Measurements from ENCODE around the gene CCSAP. TPM values are rescaled to one million over a fixed set of nuclear protein-coding genes. Genes with fewer than 3 reads are reported as not detected.

CCSAP gene
- total and polyA plus RNA-seq, 12 donors: 1.7 to 5.4 (median 4.0) TPM

DNA sequence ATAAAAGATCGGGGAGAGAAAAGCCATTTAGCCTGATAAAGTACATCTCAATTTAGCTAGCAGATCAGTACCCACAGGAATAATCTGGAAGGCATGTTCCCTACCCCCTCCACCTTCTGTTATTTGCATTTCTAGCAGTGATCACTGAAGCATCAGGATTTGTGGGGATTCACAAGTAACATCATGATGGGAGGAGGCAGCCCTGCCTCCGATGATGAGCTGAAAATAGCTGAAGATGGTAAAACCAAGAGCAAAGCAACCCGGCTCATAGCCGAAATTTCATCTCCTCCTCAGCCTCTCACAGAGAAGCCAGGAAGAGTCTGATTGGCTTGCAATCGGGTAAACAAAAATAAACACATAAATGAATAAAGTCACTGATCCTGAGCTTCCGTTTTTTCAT, 2.4 kb downstream of the CCSAP start:
- Histone ChIP-seq H3K36me3 (replicated peaks in 1 of 2) (no peaks in the 10 kb centered on the region), H3K9me3 (replicated peaks in 1 of 3) (no peaks in the 10 kb centered on the region), H3K27me3 (no peaks in the 10 kb centered on the region), H3K4me3 (no peak overlapping the region), H3K4me1 (replicated peaks in 1 of 2) (peaks cover 0 to 21% of the 10 kb centered on the region in 2 donors), H3K27ac (no peak overlapping the region)
- TF ChIP-seq, protein P1, sequence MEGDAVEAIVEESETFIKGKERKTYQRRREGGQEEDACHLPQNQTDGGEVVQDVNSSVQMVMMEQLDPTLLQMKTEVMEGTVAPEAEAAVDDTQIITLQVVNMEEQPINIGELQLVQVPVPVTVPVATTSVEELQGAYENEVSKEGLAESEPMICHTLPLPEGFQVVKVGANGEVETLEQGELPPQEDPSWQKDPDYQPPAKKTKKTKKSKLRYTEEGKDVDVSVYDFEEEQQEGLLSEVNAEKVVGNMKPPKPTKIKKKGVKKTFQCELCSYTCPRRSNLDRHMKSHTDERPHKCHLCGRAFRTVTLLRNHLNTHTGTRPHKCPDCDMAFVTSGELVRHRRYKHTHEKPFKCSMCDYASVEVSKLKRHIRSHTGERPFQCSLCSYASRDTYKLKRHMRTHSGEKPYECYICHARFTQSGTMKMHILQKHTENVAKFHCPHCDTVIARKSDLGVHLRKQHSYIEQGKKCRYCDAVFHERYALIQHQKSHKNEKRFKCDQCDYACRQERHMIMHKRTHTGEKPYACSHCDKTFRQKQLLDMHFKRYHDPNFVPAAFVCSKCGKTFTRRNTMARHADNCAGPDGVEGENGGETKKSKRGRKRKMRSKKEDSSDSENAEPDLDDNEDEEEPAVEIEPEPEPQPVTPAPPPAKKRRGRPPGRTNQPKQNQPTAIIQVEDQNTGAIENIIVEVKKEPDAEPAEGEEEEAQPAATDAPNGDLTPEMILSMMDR (IDR thresholded peaks at IDR 0.05): no peak
- TF ChIP-seq POLR2A (IDR thresholded peaks at IDR 0.05): no peak
- 84 to 94% (median 91%) methylated on average over 6 of the region's 6 CpGs for WGBS, 4 donors
- intact Hi-C loops (cut with DNase I): loop anchor here (5.0 to 10.0 kb wide), 2 partner anchors 66 to 68 kb away; partner anchors contain the start of gene RAB4A (in 2 of the 2)
- no peak for DNase-seq

GRCh38 chr1:229339520-229339919, 3.3 kb downstream of the CCSAP start:
- no peak overlapping the region for H3K4me3 ChIP-seq
- no peak for TF ChIP-seq POLR2A (IDR thresholded peaks at IDR 0.05)
- TF ChIP-seq, protein P1 (IDR thresholded peaks at IDR 0.05): no peak
- H3K36me3 ChIP-seq (replicated peaks in 1 of 2): no peaks in the 10 kb centered on the region
- no peaks in the 10 kb centered on the region for H3K27me3 ChIP-seq
- peaks cover 0 to 21% of the 10 kb centered on the region in 2 donors for H3K4me1 ChIP-seq (replicated peaks in 1 of 2)
- H3K27ac ChIP-seq: no peak overlapping the region
- intact Hi-C loops (cut with DNase I): no loop called here
- 90 to 95% (median 92%) methylated on average over 3 of the region's 3 CpGs for WGBS, 4 donors
- no peaks in the 10 kb centered on the region for H3K9me3 ChIP-seq (replicated peaks in 1 of 3)
- DNase-seq: no peak

- Histone ChIP-seq H3K9me3 (replicated peaks in 1 of 3) (no peaks in the 10 kb centered on the region), H3K4me3 (no peak overlapping the region), H3K27me3 (no peaks in the 10 kb centered on the region), H3K27ac (no peak overlapping the region), H3K36me3 (replicated peaks in 1 of 2) (no peaks in the 10 kb centered on the region), H3K4me1 (replicated peaks in 1 of 2) (peaks cover 0 to 20% of the 10 kb centered on the region in 2 donors)
- DNase-seq: no peak
- intact Hi-C loops (cut with DNase I): no loop called here
- no peak for TF ChIP-seq POLR2A (IDR thresholded peaks at IDR 0.05)
- 87 to 93% (median 92%) methylated on average over 4 of the region's 4 CpGs for WGBS, 4 donors
Measured at GRCh38 chr1:229339086-229339485, 3.8 kb downstream of the CCSAP start.

- Histone ChIP-seq H3K36me3 (replicated peaks in 1 of 2) (no peaks in the 10 kb centered on the region), H3K9me3 (replicated peaks in 1 of 3) (no peaks in the 10 kb centered on the region), H3K27ac (no peak overlapping the region), H3K4me3 (no peak overlapping the region), H3K4me1 (replicated peaks in 1 of 2) (peaks cover 0 to 6% of the 10 kb centered on the region in 2 donors), H3K27me3 (no peaks in the 10 kb centered on the region)
- DNase-seq: no peak
- WGBS, 4 donors: 77 to 95% (median 89%) methylated on average over 2 to 3 of the region's 3 CpGs
- intact Hi-C loops (cut with DNase I): no loop called here
- no peak for TF ChIP-seq POLR2A (IDR thresholded peaks at IDR 0.05)
- TF ChIP-seq, protein P1 (IDR thresholded peaks at IDR 0.05): no peak
Measured at GRCh38 chr1:229336345-229336744, 6.5 kb downstream of the CCSAP start.

DNA sequence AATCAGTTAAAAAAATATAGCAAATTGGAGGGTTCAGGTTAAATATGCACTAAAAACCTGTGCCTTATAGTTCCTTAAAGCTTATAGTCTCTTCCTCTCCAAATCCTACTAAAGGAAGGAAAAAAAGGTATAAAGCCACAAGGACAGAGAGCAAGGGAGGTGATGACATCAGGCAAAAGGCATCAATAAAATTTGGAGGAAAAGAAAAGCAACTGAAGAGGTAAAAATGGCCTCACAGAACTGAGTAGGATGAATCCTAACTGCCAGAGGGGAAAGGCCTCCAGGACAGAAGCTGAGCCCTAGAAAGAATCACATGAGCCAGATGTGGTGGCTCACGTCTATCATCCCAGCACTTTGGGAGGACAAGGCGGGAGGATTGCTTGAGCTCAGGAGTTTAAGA, 8.1 kb downstream of the CCSAP start:
- H3K9me3 ChIP-seq (replicated peaks in 1 of 3): no peaks in the 10 kb centered on the region
- no peaks in the 10 kb centered on the region for H3K27me3 ChIP-seq
- no peak overlapping the region for H3K4me3 ChIP-seq
- WGBS, 4 donors: 96 to 100% (median 99%) methylated on average over 2 of the region's 2 CpGs
- no peak overlapping the region for H3K27ac ChIP-seq
- peaks cover 0 to 3% of the 10 kb centered on the region in 2 donors for H3K4me1 ChIP-seq (replicated peaks in 1 of 2)
- no peak for TF ChIP-seq POLR2A (IDR thresholded peaks at IDR 0.05)
- TF ChIP-seq, protein P1 (IDR thresholded peaks at IDR 0.05): no peak
- intact Hi-C loops (cut with DNase I): no loop called here
- DNase-seq: no peak
- no peaks in the 10 kb centered on the region for H3K36me3 ChIP-seq (replicated peaks in 1 of 2)

Measured in adrenal gland (tissue), 12 donors.